Fibroblast of skin of left quadriceps (primary cell): ENCODE data around the gene SORT1.
"Not testable (repeated sequence)": the region's sequence is repeated elsewhere in the genome, so short reads cannot be mapped to it uniquely, and the experiment has no call there.

Experiments used
- DNase-seq, 2 experiments: peaks; one replicate each; pipeline ENCODE4 v3.0.0-alpha.2; 2013; ENCODE audit warnings: low read depth in 2 of 2

Gene SORT1

GRCh38 chr1:109379907-109380306 lies 17.8 kb downstream of the SORT1 start:
- no peak for DNase-seq

- DNase-seq, result no peak
Observed at GRCh38 chr1:109379422-109379821, 18.3 kb downstream of the SORT1 start.

GRCh38 chr1:109377698-109378097 lies 20.0 kb downstream of the SORT1 start:
- no peak for DNase-seq

GRCh38 chr1:109373696-109374095 lies 24.0 kb downstream of the SORT1 start:
- DNase-seq, result not testable (repeated sequence)

- DNase-seq, result no peak
Observed at GRCh38 chr1:109373126-109373525, 24.6 kb downstream of the SORT1 start.

GRCh38 chr1:109372281-109372680 lies 25.4 kb downstream of the SORT1 start:
- DNase-seq, result no peak

GRCh38 chr1:109371341-109371739 lies 26.4 kb downstream of the SORT1 start:
- no peak for DNase-seq

GRCh38 chr1:109370712-109371340 lies 26.9 kb downstream of the SORT1 start:
- peak; percentile 91 to 92 for DNase-seq

- DNase-seq, result no peak
Observed at GRCh38 chr1:109369167-109369746, 28.5 kb downstream of the SORT1 start.

- no peak for DNase-seq
Observed at GRCh38 chr1:109368464-109368863, 29.3 kb downstream of the SORT1 start.

- no peak for DNase-seq
Observed at GRCh38 chr1:109367626-109368025, 30.1 kb downstream of the SORT1 start.

- DNase-seq, result no peak
Observed at GRCh38 chr1:109365642-109366204, 32.0 kb downstream of the SORT1 start.

- peak in 1 of 2 experiments; percentile 12 for DNase-seq
Observed at GRCh38 chr1:109361649-109362048, 36.1 kb downstream of the SORT1 start.

- no peak for DNase-seq
Observed at GRCh38 chr1:109361069-109361468, 36.6 kb downstream of the SORT1 start.

GRCh38 chr1:109357616-109358015 lies 40.1 kb downstream of the SORT1 start:
- DNase-seq, result no peak

- DNase-seq, result no peak
Observed at GRCh38 chr1:109356915-109357314, 40.8 kb downstream of the SORT1 start.

- no peak for DNase-seq
Observed at GRCh38 chr1:109356505-109356904, 41.2 kb downstream of the SORT1 start.

- DNase-seq, result no peak
Observed at GRCh38 chr1:109354929-109355328, 42.8 kb downstream of the SORT1 start.

- DNase-seq, result no peak
Observed at GRCh38 chr1:109351457-109351856, 46.3 kb downstream of the SORT1 start.

- DNase-seq, result no peak
Observed at GRCh38 chr1:109350655-109351054, 47.1 kb downstream of the SORT1 start.

- DNase-seq, result no peak
Observed at GRCh38 chr1:109350182-109350581, 47.5 kb downstream of the SORT1 start.

GRCh38 chr1:109347511-109347910 lies 50.2 kb downstream of the SORT1 start:
- DNase-seq, result no peak
